Mucosa of descending colon (tissue), 3 donors: Measurements from ENCODE around the gene SECTM1. TPM values are rescaled to one million over a fixed set of nuclear protein-coding genes. Genes with fewer than 3 reads are reported as not detected.

Source experiments
- ATAC-seq: fragments of 200-7000 bp; cut with Tn5 transposase; one replicate; pipeline ENCODE4 v1.9.1; 2020; ENCODE audit warnings: mild to moderate bottlenecking, moderate library complexity
- DNase-seq, 3 donors: peaks; one replicate each; pipeline ENCODE4 v3.0.0-alpha.2; 2020
- H3K36me3 ChIP-seq: fragments of 200-600 bp; one replicate; pipeline ENCODE4 v1.8.0; 2021; ENCODE audit warnings: low read depth, mild to moderate bottlenecking
- H3K4me1 ChIP-seq: fragments of 200-600 bp; one replicate; pipeline ENCODE4 v1.8.0; 2021; ENCODE audit warnings: low read depth, mild to moderate bottlenecking
- H3K4me3 ChIP-seq: fragments of 200-600 bp; one replicate; pipeline ENCODE4 v1.8.0; 2021; ENCODE audit warnings: mild to moderate bottlenecking
- H3K9me3 ChIP-seq: fragments of 200-600 bp; one replicate; pipeline ENCODE4 v1.8.0; 2021; ENCODE audit warnings: mild to moderate bottlenecking
- CTCF ChIP-seq: fragments of 200-600 bp; IDR thresholded peaks from one replicate; pipeline ENCODE4 v1.8.0; 2022; ENCODE audit warnings: antibody characterized with exemption, mild to moderate bottlenecking
- intact Hi-C, 2 donors: fragments of 100-400 bp; cut with DNase I in 1 of 2; cut with micrococcal nuclease in 1 of 2; formaldehyde crosslinking; loops; one replicate each; pipeline versions ENCODE4 v1.11.0 to v1.11.1; 2022; cut with DNase I, micrococcal nuclease
- total RNA-seq, 3 donors: library from RNA; stranded (reverse); fragmentation: NEBNext Ultra II Directional in 2 of 3; extraction: Animal tissue kit (Norgen Biotek cat#: 25700) in 2 of 3; gene quantifications; one replicate each; pipeline versions ENCODE4 v1.2.1 to v1.2.4, GENCODE V29; 2021 to 2023
- donor health status: DM: no; HTN: no; CAD: no; lungs with moderate emphysema.
- donor health status: DM: no; HTN: no; CAD: no.
- donor health status: DM: no; HTN: yes; CAD: no.

SECTM1 gene
- total RNA-seq, 3 donors from 2014 or later: 127 to 268 (median 213) TPM

- Histone ChIP-seq H3K36me3 (no peaks in the 10 kb centered on the region), H3K4me3 (no peak overlapping the region), H3K4me1 (peaks cover 23% of the 10 kb centered on the region), H3K9me3 (no peaks in the 10 kb centered on the region)
- intact Hi-C loops: loop anchor here in 1 of 2 donors (10.0 kb wide), 1 partner anchor 91 kb away; no protein-coding TSS in a partner anchor
- peak in 1 of 3 donors; percentile 53 for DNase-seq
- TF ChIP-seq CTCF: no peak
- ATAC-seq: no peak
Measured at GRCh38 chr17:82325286-82326180, 8.0 kb downstream of the SECTM1 start.

GRCh38 chr17:82324566-82325285 lies 8.8 kb downstream of the SECTM1 start:
- DNase-seq: peak in 2 of 3 donors; percentile 66 to 70
- peak; percentile 35 for ATAC-seq
- Histone ChIP-seq H3K4me1 (peaks cover 15% of the 10 kb centered on the region), H3K9me3 (no peaks in the 10 kb centered on the region), H3K4me3 (no peak overlapping the region), H3K36me3 (no peaks in the 10 kb centered on the region)
- no peak for TF ChIP-seq CTCF
- intact Hi-C loops: loop anchor here in 1 of 2 donors (10.0 kb wide), 1 partner anchor 90 kb away; no protein-coding TSS in a partner anchor

GRCh38 chr17:82323514-82324234 lies 9.9 kb downstream of the SECTM1 start:
- H3K4me1 ChIP-seq: peaks cover 6% of the 10 kb centered on the region
- TF ChIP-seq CTCF: no peak
- no peak for ATAC-seq
- intact Hi-C loops: loop anchor here in 1 of 2 donors (10.0 kb wide), 1 partner anchor 89 kb away; no protein-coding TSS in a partner anchor
- no peak overlapping the region for H3K4me3 ChIP-seq
- H3K36me3 ChIP-seq: no peaks in the 10 kb centered on the region
- DNase-seq: peak in 1 of 3 donors; percentile 60
- H3K9me3 ChIP-seq: no peaks in the 10 kb centered on the region

GRCh38 chr17:82322526-82323453 lies 10.8 kb downstream of the SECTM1 start:
- DNase-seq (no peak), ATAC-seq (no peak)
- intact Hi-C loops: loop anchor here in 1 of 2 donors (10.0 kb wide), 1 partner anchor 88 kb away; no protein-coding TSS in a partner anchor
- Histone ChIP-seq H3K9me3 (no peaks in the 10 kb centered on the region), H3K36me3 (no peaks in the 10 kb centered on the region), H3K4me1 (no peaks in the 10 kb centered on the region), H3K4me3 (no peak overlapping the region)
- no peak for TF ChIP-seq CTCF
